H1 (cell line): ENCODE data around the gene MYL11. TPM values are rescaled to one million over a fixed set of nuclear protein-coding genes. Genes with fewer than 3 reads are reported as not detected.
A peak's percentile ranks its signal among the peaks of the same experiment; 100 is the strongest.

Experiments used
- ATF2 ChIP-seq: IDR thresholded peaks from 2 replicates; pipeline ENCODE4 v1.6.1; 2012; ENCODE audit warnings: low read length, inconsistent platforms
- CREB1 ChIP-seq: IDR thresholded peaks from 2 replicates; pipeline ENCODE4 v1.6.1; 2012; ENCODE audit warnings: inconsistent platforms
- EGR1 ChIP-seq: IDR thresholded peaks from 2 replicates; pipeline ENCODE4 v1.6.1; 2011; ENCODE audit warnings: low read depth, low read length, borderline replicate concordance
- POLR2A ChIP-seq, 2 experiments: IDR thresholded peaks; 1 replicate in 1 of 2; 2 replicates in 1 of 2; pipeline ENCODE4 v1.6.1; 2011; ENCODE audit warnings: low read depth in 2 of 2, low read length in 2 of 2, mild to moderate bottlenecking in 2 of 2; ENCODE audit errors: control extremely low read depth in 1 of 2
- polyA plus RNA-seq, 7 experiments: library from polyadenylated mRNA; depleted of rRNA in 3 of 7; stranded (reverse) in 5 of 7; unstranded in 2 of 7; fragments of >200 nt in 5 of 7; fragments of 200-250 nt in 2 of 7; gene quantifications; 1 replicate in 5 of 7; 2 replicates in 1 of 7; 4 replicates in 1 of 7; pipeline versions ENCODE4 v1.2.1 to v1.2.3, GENCODE V29; 2011 to 2013; ENCODE audit warnings: missing spikeins in 2 of 7, mixed read lengths in 2 of 7
- total RNA-seq: library from RNA; stranded (reverse); fragmentation: NEBNext Ultra II Directional; extraction: Animal tissue kit (Norgen Biotek cat#: 25700); gene quantifications from 2 replicates; pipeline ENCODE4 v1.2.1, GENCODE V29; 2021

MYL11 gene
- total and polyA plus RNA-seq, 2 of the 8 experiments (the other 6 are each of a cell fraction or from before 2014, with no cell fraction given) = 1.2 to 1.4 TPM

- TF ChIP-seq ATF2 (no peak), CREB1 (peak; percentile 93), EGR1 (peak; percentile 90), POLR2A (IDR thresholded peaks at IDR 0.05; ENCODE audit: control extremely low read depth in 1 of 2, low read depth in 2 of 2, low read length in 2 of 2) (peak; percentile 61 to 63)
Measured at GRCh38 chr16:30377812-30378235, 3.2 kb downstream of the MYL11 start (continued).
